Endometrial microvascular endothelial cells (primary cell): ENCODE results near the gene RALGAPA1. TPM values are rescaled to one million over a fixed set of nuclear protein-coding genes. Genes with fewer than 3 reads are reported as not detected.

Source experiments
- in situ Hi-C: cut with HindIII; loops from 2 replicates; pipeline ENCODE4 v1.10.0; 2017; ENCODE audit warnings: low sequenced_read_pairs, low pct_unique_long_range_greater_than_20kb; ENCODE audit errors: inconsistent ontology term
- total RNA-seq: library from RNA; depleted of rRNA; stranded (reverse); fragments of >200 nt; gene quantifications from one replicate; pipeline ENCODE4 v1.2.3, GENCODE V29; 2015; ENCODE audit errors: inconsistent ontology term

RALGAPA1 gene
- total RNA-seq, 1 donor from 2014 or later, result 16.4 TPM

DNA sequence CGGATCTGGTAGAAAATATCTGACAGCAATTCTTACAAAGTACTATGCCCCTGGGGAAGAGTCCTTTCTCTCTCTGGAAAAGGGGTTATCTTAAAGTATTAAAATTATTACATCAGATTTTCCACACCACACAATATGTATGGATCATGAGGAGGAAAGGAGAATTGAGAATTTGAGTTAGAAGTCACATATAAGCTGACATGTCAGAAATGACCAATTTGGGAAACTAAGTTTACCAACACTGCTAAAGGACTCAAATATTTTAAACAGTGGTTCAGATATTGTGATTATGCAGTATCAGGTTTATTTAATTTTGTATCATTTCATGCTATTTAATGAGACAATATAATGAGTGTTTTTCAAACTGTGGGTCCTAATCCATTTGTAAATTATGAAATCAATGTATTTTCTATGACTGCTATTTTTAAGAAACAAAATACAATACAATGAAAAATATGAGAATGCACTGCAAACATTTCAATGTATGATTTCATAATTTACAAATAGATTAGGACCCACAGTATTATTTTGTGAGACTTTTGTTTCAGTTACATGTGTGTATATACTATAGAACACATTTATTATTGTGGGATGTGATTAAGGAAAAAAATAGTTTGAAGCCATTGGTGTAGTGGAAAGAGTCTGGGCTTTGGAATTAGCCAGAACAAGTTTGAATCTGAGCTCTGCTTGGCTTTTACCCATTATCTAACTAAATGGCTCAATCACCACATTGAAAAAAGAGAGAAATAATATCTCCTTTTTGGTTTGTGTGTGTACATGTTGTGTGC lies 276.9 kb downstream of the RALGAPA1 start:
- in situ Hi-C loops, result no loop called here

DNA sequence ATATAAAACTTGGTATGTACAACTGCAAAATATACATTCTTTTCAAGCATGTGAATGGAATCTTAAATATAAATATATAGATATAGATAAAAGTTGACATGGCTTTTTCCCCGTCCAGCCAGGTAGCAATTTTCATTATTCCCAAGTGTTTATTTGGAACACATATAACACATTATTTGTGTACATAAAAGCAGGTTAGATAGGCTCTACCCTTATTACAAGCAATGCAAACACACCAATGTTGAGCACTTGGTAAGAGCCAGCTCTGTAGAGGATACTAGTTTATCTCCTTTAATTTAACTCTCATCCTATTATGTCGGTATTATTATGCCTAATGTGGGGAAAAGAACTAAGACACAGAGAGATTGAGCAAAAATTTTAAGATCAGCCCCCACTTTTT lies 282.1 kb downstream of the RALGAPA1 start:
- in situ Hi-C loops, result no loop called here

DNA sequence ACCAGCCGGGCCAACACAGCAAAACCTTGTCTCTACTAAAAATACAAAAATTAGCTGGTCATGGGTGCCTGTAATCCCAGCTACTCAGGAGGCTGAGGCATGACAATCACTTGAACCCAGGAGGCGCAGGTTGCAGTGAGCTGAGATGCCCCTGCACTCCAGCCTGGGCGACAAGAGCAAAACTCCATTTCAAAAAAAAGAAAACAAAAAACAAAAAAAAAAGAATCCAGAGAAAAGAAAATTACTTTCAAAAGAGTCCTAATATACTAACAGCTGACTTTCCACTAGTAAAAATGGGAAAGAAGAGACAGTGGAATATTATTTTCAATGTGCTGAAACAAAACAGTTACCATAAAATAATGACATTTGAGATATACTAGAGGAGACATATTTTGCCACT lies 283.4 kb downstream of the RALGAPA1 start:
- in situ Hi-C loops, result no loop called here

DNA sequence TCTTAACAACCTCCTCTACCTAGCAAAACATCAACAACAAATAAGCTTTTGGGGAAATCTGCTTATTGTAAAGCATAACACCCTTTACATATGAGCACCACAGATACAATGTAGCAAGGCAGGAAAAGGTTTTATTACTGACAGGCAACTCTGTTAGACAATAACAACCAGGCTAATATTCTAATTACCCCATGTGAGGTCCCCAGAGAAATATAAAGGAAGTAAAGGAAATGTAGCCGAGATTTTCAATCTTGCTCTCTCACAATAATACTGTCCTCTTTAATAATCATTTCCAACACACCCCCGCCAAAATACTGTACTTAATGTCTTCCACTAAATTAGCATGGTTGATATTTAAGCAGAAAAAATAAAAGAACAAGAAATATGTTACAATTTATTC lies 289.1 kb downstream of the RALGAPA1 start:
- in situ Hi-C loops, result no loop called here

DNA sequence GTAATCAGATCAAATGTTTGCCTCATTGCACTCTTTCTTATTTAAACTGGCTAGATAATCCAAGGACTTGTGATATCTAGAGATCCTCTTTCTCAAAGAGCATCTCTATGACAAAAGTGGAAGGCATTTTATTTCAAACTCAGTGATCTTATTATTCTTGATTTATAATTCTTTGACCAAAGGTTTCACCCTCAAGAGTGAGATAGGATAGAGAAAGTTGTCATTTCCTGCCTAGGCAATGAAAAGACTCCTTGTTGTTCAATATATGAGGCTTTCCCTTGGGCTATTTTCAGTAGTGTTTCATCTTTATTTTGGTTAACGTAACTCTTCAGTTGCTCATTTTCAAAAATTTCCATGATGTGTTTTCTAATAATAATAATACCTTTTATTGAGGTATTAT lies 293.2 kb downstream of the RALGAPA1 start:
- in situ Hi-C loops, result no loop called here

DNA sequence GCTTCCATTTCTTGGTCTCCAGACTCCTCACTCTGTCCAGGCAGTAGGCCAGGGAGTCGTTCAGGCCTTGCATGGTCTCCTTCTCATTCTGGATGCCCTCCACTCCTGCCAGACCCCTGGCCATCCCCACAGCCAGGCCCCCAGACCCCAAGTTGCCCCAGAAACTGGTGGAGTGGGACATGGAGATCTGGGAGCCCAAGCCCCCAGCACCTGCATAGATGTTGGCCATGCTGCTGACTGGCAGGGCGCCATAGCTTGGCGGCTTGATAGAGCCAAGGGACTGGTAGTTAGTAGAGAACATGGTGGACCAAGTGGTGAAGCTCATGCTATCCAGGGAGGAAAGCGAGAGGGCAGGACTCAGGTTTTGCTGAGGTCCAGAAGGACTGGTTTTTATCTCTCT lies 296.3 kb downstream of the RALGAPA1 start:
- in situ Hi-C loops, result no loop called here

DNA sequence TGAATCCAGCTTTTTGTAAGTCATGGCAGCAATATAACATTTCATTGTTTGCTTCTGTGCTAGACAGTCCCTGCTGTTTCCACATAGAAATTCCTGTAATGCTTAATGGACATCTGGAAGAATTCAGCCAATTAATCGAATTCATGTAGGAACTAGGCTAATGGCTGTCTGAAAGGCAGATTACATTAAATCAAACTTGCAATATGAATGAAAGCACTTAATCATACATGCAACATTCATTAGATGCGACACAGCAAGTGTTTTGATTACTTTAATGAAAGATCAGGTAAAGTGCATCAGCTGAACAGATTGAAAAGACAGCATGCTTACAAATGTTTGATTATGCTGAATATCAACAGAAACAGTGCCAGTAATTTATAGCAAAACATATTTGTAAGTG lies 299.2 kb downstream of the RALGAPA1 start:
- in situ Hi-C loops, result no loop called here

DNA sequence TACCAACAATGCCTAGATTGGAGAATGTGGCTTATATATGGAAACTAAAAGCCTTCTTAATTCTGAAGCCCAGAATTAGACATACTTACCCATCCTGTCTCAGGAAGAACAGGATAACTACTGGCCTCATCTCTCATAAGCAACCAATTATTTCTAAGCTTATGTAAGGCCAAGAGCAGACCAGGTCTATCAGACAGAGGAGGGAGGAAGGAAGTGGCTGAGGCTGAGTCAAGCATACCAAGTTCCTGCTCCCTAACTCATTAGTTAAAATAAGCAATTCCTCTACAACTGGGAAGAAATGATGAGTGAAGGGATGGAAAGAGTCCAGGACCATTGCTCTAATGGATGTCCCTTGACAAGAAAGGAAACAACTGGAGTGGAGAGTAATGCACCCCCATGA lies 302.2 kb downstream of the RALGAPA1 start:
- in situ Hi-C loops, result no loop called here

DNA sequence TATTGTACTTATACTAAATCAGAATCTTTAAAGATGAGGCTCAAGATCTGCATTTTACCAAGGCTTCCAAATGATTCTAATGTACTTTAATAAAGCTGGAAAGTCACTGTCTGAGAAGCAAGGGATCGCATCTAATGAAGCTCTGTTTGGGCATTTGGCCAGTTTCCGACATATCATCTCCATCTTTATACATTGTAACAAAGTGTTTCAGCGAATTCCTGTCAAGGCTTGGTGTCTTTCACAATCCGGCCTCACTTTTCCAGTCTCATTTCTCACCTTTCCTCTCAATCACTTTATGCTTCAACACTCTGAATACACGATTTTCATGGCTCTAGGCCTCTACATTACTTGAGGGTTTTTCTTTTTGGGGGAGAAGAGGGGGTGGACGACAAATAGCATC lies 302.6 kb downstream of the RALGAPA1 start:
- in situ Hi-C loops, result no loop called here

DNA sequence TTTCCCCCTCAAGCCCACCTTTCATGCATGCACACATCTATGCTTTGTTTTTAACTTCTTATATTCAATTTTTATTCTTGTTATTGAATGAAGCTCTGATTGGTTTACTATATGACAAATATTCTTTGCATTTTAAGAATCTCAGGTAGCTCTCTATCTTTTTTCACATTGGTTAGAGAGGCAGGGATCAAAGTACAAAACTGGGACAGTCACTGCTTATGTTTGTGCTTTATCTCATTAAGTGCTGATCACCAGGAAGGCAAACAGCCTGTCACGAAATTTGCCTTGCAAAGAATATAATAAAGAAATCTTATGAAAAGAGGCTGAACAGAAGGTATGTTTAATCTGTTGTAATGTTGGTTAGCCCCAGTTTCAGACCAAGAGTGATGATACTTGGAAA lies 304.8 kb downstream of the RALGAPA1 start:
- in situ Hi-C loops, result no loop called here

DNA sequence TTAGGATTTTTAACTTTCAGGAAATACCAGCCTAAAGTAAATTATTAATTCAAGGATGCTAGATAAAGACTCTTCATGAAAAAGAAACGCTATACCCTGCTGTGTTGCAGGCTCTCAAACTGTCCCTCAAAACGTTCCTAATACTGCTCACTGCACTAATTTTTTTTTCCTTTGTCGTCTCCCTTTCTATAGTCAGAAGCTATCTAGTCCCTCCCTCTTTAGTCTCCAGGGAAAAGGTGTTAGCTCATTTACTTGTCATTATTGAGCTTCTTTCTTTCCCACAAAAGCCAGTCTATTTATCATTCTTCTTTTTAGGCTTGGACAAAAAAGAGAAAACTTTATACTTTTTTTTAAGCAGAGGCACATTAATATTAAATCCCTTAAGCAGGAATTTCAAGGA lies 305.4 kb downstream of the RALGAPA1 start:
- in situ Hi-C loops, result no loop called here

DNA sequence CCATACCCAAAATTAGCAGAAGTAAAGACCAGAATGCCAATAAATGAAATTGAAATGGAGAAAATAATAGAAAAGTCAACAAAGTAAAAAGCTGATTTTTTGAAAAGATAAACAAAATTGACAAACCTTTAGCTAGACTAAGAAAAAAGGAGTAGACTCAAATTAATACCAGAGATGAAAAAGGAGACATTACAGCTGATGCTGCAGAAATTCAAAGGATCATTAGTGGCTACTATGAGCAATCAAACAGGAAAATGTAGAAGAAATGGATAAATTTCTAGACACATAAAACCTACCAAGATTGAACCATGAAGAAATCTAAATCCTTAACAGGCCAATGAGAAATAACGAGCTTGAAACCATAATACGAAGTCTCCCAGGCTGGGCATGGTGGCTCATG lies 309.9 kb downstream of the RALGAPA1 start:
- in situ Hi-C loops, result no loop called here

DNA sequence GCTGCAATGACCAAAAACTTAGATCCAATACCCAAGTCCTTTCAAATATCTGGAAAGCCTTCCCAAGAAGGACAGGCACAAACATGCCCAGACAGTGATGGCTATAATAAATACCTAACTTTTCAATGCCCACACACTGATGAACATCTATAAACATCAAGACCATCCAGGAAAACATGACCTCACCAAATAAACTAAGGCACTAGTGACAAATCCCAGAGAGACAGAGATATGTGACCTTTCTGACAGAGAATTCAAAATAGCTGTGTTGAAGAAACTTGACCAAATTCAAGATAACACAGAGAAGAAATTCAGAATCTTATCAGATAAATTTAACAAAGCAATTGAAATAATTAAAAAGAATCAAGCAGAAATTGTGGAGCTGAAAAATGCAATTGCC lies 313.8 kb downstream of the RALGAPA1 start:
- in situ Hi-C loops, result no loop called here

DNA sequence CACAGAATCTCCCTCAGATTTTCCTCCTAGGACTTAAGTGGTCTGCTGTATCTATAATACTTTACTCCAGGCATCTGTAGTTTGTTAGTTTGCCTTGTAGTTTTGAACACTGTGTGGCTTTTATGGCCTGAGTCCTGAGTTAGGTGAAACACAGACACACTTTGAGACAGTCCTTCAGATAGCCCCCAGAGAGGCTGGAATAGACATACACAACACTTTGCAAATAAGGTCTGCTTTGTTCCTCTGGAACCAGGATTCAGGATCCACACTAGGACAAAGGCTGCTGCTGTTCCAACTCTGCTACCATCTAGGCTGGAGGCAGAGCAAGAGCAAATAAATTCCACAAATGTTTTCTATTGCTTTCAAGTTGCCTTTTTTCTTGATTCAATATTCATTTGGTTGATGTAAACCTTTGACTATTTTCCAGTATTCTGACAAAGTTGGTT lies 316.5 kb downstream of the RALGAPA1 start:
- in situ Hi-C loops, result no loop called here

Other genes with a start within 250 kb of the RALGAPA1 start
- gene BRMS1L, start 17.0 kb upstream of the RALGAPA1 start, total RNA-seq, result 6.7 TPM